Stimulated activated naive CD4-positive, alpha-beta T cell treated with Interleukin-2 at 50 U/mL for 16 hours (primary cell): ENCODE results near the gene ECT2L.

Experiments used
- DNase-seq: peaks from one replicate; lab custom pipeline; 2025; lab: John Stamatoyannopoulos, UW

The ECT2L gene

DNA sequence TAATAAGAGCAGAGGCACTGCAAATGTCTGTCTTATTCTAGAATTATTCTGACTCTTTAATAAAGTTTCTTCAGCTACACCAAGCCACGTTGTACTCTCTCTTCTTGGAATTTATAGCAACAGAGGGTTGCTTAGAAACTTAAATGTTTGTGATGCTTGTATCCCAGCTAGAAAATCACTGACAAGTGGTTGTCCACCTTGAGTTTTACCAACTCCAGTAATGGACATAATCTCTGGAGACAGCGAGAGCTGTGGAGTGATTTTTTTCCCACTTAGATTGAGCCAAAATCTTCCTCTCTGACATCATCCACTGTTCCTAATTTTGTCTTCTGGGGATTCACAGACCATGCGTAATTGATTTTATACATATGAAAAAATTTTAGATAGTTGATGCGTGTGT is 8.0 kb downstream of the ECT2L start:
- DNase-seq, result no peak

DNA sequence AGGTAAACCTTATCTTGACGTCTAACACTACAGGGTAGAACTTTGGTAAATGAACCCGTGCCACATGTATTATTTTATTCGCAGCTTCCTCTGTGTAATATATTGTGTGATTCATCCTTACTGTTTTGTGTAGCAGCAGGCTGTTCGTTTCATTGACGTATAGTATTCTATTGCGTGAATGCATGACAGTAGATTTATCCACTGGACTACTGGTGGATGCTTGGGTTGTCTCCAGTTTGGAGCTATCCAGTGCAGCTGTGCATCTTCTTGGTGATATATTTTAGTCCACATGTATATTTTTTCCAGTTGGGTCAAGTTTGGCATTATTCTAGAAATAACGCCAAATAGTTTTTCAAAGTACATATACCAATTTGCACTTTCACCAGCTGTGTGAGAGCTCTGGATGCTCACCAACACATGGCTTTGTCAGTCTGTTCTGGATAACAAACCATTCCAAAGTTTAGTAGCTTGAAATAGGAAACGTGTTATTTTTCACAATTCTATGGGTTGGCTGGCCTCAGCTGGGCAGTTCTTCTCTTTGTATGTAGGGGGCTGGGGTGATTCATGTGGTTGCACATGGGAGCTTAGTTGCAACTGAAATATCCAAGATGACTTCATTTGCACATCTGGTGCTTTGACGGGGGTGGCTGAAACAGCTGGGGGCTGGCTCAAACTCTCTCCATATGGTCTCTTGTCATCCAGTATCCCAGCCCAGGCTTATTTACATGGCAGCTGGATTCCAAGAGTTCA is 9.3 kb downstream of the ECT2L start:
- no peak for DNase-seq

DNA sequence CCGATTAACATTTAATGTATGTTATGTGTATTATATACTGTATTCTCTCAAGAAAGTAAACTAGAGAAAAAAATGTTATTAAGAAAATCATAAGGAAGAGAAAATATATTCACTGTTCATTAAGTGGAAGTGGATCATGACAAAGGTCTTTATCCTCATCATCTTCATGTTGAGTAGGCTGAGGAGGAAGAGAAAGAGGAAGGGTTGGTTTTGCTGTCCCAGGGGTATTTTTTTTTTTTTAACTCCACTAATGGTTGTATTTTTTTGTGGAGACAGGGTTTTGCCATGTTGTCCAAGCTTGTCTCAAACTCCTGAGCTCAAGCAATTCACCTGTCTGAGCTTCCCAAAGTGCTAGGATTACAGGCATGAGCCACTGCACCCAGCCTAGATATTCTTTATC is 11.0 kb downstream of the ECT2L start:
- no peak for DNase-seq

DNA sequence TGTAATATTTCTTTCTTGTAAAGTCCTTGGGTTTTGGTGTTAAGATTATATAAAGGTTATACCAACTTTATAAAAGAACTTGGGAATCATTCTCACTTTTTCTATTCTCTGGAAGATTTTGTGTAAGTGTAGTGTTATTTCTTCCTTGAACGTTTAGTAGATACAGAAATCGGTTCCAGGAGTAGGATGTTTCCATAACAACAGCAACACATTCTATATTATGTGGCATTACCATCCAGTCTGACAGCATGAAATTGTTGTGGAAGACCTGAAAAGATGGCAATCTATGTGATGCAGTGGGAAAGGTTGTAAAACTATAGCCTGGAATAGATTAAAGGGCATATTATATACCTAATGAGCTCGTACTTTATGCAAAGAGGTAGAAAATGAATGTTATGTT is 13.8 kb downstream of the ECT2L start:
- DNase-seq, result no peak

DNA sequence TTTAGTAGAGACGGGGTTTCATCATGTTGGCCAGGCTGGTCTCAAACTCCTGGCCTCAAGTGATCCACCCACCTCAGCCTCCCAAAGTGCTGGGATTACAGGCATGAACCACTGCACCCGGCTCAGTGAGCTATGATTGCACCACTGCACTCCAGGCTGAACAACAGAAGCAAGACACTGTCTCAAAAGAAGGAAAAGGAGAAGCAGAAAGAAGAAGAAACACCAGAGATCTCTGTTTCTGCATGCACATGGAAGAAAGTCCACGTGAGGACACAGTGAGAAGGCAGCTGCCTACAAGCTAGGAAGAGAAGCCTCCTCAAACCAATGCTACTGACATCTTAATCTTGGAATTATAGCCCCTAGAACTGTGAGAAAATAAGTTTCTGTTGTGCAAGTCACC is 16.0 kb downstream of the ECT2L start:
- no peak for DNase-seq

DNA sequence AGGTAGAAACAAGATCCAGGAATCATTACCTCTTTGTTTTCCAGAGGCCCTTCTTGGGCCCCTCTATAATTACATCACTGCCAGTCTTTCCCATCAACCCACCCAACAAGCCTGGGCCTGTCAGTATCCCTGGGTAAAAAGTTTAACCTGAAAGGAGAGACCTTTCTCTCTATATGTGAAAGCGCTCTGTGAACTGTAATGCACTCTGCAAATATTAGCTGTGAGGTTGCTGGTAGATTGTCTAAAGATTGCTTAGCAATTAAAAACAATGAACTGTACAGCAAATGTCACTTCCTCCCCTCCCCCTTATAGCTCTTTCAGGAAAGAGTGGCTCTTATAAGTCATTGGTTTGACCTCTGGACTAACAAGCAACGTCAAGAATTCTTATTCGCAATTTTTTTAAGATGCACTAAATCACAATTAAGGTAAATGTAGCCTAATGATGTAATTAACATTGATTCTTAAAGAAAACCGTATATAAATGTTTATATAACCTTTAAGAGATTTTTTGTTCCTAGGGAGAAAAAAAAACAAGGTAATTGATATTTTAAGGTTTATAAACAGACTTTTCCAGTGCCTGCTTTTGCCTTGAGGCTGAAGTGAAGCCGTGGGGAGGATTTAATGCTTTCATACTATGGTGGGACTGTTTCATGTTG is 18.4 kb downstream of the ECT2L start:
- no peak for DNase-seq

DNA sequence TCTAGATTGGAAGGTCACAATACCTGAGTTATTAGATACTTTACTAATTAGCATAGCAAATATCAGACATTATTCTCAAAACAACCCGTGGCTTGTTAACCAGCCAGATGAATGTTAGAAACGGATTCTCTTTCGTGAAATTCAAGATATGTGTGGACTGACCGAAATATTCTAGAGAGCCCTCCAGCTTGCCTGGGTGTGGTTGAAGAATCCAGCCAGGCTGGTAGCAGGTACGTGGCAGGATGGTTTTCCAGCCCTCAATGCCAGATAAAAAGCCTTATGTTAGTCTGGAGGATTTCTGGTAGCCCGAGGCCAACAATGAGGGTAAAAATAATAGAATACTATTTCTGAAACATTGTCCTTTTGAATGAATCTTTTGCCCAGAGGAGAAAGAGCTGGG is 19.3 kb downstream of the ECT2L start:
- no peak for DNase-seq

DNA sequence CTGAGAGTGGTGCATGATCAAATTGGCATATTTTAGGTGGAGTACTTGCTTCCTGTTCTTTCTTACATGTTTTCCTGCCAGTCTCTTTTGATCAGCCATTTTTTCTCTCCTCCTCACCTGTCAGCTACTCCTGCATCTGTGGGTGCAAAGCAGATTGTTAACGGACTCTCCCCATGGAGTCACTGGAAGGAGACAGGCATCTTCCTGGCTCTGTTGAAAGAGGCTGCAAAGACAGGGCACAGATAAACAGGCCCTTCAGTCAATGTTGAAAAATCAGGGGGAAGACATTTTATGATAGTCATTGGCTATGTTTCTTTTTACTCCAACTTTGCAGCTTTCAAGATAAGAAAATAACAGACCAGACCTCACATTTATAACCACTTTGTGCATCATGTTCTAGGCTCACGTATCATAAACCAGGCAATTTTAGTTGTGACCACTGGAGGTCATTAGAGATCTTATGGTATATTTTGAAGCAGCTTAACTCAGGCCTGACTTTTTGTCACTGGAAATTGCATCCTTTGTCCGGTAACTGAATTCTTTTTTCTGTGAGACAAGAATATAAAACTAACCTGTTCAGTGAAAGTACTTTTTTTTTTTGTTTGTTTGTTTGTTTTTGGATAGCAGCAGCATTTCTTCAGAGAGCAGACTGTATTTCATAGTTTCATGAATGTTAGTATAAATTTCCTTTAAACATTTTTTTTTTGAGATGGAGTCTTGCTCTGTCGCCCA is 20.1 kb downstream of the ECT2L start:
- DNase-seq, result no peak

DNA sequence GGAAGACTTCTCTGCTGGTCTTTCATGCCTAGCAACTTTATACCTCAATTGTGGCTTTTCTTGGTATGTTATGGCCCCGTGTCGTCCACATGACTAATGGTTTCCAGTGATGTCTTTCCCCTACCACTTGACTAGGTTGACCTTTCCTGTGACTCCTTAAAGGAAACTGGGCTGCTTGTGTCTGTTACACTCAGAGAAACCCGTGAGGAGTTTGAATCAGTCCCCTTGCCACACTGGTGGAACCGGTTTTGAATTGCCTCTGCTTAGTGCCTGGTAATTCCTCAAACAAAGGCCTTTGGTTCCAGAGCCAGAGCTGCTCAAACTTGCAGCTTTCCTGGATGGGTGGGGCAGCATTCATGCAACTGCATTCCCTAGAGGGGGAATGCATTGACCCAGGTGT is 21.9 kb downstream of the ECT2L start:
- no peak for DNase-seq

DNA sequence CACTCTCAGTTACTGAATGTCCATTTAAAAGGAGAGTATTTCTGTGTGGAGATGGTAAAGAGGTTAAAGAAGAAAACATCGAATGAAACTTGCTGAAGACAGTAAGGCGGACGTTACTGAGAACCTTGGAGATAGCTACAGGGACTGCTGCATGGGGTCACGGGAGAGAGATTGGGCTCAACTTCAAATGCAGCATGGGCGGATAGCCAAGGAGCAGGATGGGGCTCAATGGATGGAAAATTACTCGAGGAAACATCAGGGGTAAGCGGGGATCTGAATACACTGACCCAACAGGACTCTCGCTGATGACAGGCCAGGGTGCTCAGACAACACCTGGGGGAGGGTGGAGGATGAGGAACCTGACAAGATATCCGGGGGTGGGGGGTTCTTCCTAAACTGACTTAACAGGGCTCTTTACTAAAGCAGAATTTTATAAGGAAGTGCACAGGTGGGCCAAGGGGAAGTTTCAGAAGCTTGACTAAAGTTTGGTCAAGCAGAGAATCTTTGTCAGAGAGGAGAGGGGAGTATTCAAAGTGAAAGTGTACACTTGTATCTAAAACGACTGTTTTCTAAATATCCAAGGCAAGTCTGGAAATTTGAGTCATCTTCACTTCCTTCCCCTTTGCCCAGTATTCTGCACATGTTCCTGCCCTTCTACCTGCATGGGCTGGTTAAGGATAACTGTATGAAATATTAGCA is 22.8 kb downstream of the ECT2L start:
- no peak for DNase-seq

DNA sequence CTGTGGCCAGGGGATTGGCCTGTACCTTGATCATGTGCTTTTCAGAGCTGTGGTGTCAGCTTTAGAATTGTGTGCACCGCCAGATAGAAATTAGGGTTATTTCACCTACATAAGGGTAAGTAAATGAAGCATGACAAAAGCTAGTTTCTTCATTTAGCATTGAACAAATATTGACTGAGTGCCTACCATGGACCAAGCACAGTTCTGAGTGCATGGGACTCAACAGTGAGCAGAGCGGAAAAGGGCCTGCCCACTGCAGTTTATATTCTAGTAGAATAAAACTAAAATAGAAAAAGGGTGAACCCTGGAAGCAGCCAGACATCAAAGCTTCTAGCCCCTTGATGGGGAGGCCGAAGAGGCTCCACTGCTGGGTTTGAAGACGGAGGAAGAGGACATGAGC is 25.6 kb downstream of the ECT2L start:
- DNase-seq, result no peak

DNA sequence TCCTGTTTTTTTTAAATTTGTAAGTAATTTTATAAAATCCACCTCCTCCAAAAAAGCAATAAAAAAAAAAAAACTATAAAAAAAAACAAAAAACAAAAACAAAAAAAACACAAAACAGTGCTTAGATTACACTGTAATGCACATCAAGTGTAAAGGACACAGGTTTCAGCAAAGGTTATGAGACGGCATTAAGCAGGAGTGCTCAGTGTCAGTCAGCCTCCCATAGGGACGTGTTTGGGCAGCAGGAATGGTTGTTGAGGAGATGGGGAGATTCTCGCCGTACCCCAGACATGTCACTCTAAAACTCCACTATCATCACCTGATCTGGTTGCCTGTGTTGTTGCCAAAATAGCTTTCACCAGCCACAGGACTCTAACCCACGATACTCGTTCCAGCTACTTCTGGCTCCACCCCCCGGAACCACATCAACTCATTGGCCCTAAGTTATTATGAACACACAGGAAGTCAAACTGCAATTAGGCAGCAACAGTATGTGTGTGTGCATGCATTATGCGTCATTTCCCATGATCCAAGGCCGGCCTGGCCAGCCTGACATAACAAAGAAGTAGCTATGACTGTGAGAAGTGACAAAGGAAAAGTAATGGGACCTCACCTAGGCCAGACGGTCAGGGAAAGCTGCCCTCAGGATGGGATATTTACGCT is 28.7 kb downstream of the ECT2L start:
- DNase-seq, result no peak

DNA sequence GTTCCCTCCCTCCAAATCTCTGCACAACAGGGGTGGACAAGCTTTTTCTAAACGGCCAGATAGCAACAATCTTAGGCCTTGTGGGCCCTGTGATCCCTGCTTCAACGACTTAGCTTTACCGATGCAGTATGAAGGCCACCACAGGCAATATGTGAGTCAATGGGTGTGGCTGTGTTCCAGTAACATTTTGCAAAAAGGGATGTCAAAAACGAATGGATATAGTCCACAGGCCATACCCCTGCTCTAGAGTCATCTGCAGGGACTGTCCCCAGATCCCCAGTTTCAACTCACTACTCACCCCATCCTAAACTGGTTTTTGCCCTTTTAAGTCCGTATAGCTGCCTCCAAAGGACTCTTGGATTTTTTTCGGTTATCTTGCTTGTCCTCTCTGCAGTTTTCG is 34.4 kb downstream of the ECT2L start:
- no peak for DNase-seq

DNA sequence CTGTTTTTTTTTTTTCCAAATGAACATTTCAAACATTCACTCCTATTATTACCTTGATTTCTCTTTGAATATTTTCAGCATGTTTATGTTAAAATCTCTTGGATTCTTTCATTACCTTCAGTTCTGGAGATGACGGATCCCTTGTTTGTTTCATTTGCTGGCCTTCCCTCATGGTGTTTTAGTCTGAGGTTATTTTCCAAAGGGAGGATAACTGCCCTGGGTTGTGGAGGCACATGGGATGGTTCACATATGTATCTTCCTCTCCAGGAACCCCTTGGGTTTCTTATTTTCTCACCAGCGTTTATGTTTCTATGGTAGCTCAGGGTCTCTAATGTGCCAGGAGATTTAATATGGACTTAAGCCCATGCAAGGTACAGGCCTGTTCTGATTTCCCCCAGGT is 36.3 kb downstream of the ECT2L start:
- no peak for DNase-seq

DNA sequence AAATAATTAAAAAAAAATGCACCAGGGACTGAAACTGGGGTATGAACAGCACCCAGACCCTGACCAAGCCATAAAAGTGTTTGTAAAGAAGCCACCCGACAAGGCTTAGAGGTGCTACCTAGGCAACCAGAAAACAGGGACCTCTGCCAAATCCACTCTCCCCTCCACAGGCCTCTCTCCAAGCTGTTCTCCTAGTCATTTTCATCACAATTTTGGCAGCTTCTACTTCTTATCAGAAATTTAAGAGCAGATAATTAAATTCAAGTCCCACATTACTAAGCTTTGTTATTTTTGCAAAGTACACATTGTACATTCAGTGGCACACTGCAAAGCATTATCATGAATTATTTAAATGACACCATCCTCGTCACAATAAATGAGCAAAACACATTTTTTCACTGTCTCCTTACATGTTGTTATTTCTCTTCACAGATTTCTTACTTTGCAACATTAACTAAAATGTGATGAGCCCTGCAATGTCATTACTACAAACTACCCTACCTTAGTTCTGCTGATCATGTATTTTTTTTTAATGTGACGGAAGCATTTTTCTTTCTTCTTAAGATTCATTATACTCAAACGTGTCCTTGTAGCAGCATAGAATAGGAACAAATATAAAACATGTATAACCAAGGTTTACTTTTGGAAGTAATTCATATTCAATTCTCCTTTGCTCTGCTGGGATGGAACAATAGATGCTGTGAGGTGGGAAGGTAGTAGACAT is 38.1 kb downstream of the ECT2L start:
- no peak for DNase-seq

DNA sequence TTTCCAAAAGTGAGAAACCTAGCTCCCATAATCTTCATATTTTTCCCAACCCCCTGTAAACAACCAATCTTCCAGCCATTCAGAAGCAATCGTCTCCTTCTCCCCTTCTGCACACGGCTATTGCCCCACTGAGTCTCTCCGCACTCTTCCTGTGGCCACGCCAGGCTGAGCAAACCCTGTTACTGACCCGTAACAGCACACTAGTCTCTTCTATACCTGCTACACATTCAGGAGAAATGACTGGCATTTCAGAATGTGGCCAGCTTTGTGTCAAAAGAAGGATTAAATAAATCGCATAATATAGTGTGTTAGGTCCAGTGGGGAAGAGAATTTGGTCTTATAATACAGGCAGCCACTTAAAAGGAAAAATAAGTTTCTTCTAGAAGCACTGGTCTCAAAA is 41.4 kb downstream of the ECT2L start:
- no peak for DNase-seq

DNA sequence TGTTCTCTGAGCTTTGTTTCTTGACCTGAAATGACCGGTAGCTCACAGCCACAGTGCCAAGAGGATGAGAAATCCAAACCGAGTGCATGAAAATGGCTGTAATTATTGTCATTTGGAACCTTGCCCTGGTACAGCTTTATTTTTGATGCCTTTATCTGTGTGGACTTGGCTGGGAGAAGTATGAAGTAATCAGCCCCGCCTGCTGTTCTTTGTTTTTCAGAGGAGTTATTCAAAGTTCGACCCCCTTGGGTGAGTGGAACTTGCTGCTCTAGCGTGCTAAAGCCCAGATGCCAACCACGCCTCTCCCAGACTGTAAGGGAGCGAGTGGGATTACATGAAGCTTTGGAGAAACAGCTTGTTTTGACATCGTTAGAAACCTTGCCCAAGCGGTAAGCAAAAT is 48.3 kb downstream of the ECT2L start:
- no peak for DNase-seq

DNA sequence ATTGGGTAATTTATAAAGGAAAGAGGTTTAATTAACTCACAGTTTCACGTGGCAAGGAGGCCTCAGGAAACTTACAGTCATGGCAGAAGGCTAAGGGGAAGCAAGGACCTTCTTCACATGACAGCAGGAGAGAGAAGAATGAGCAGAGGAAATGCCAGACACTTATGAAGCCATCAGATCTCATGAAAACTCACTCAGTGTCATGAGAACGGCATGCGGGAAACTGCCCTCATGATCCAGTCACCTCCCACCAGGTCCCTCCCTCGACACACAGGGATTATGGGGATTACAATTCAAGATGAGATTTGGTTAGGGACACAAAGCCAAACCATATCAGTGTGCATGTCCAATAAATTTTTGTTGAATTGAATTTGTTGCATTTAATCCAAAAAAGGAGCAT is 52.0 kb downstream of the ECT2L start:
- DNase-seq, result no peak

DNA sequence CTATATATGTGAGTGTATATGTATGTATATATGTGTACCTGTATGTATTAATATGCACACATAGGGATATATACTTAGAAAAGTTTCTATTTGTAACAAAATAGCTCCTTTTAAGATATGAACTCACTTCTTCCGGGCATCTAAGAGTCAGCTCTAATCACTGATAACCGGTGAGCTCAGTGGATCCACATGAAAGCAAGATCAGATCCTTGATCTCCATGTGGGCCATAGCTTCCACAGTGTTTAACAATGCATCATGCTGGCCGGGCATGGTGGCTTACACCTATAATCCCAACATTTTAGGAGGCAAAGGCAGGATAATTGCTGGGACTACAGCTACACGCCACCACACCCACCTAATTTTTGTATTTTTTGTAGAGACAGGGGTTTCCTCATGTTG is 52.6 kb downstream of the ECT2L start:
- no peak for DNase-seq

DNA sequence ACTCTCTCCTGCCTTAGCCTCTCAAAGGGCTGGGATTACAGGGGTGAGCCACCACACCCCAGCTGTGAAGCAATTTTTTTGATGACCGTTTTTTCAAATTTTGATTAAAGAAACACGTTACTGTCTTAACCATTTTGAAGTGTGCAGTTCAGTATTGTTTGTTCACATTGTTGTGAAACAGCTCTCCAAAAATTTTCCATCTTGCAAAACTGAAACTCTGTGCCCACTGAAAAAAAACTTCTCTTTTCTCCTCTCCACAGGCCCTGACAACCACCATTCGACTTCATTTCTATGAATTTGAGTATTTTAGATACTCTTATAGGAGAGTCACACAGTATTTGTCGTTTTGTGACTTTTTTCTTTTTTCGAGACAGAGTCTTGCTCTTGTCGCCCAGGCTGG is 53.9 kb downstream of the ECT2L start:
- no peak for DNase-seq

DNA sequence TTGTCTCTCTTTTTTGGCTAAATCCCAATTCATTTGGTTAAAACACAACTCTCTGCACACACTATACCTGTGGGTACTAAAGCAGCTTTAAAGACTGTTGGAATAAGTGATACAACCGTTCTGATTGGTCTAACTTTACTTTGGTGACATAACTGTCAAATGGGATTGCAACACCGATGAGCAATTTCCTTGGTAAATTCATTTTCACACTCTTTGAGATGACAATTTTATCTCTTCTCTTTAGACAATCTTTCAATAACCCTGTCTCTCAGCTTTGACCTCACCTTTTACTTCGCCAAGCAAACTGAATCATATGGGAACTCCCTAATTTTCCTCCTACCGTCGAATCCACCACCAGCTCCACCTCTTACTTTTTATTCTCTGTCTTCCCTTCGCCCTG is 60.8 kb downstream of the ECT2L start:
- no peak for DNase-seq

DNA sequence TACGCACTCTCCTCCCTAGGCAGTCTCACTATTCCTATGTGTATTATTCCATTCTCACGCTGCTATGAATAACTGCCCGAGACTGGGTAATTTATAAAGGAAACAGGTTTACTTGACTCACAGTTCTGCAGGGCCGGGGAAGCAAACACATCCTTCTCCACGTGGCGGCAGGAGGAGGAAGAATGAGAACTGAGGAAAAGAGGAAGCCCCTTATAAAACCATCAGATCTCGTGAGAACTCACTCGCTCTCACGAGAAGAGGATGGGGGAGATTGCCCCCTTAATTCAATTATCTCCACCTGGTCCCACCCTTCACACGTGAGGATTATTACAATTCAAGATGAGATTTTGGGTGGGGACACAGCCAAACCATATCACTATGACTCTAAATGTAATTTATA is 61.9 kb downstream of the ECT2L start:
- DNase-seq, result no peak
